ENCODE data around the gene SPON1. TPM values are rescaled to one million over a fixed set of nuclear protein-coding genes. Genes with fewer than 3 reads are reported as not detected.

The SPON1 gene
- total RNA-seq, 1 experiment from 2014 or later, result 46.9 TPM

GRCh38 chr11:13939961-13940906 lies 22.3 kb upstream of the SPON1 start:
- no peak overlapping the region for H3K4me3 ChIP-seq (ENCODE audit: low read depth, low read length)
- CTCF ChIA-PET, result interaction anchor here (0.6 to 1.5 kb wide), 3 partner anchors 11 to 209 kb away, joined by 3 to 4 read pairs (median 3); no protein-coding TSS in a partner anchor

GRCh38 chr11:13940907-13941256 lies 21.6 kb upstream of the SPON1 start:
- Mint-ChIP-seq H3K4me1 (ENCODE audit: low read depth, unreplicated experiment) (peaks cover 8% of the 10 kb centered on the region), H3K27me3 (ENCODE audit: insufficient read depth, unreplicated experiment) (peaks cover 2% of the 10 kb centered on the region), H3K4me3 (ENCODE audit: unreplicated experiment) (no peak overlapping the region), H3K27ac (ENCODE audit: unreplicated experiment) (no peak overlapping the region), H3K36me3 (ENCODE audit: insufficient read depth, unreplicated experiment) (no peaks in the 10 kb centered on the region), H3K9me3 (ENCODE audit: unreplicated experiment) (peaks cover 9% of the 10 kb centered on the region)
- TF ChIP-seq, protein P1, sequence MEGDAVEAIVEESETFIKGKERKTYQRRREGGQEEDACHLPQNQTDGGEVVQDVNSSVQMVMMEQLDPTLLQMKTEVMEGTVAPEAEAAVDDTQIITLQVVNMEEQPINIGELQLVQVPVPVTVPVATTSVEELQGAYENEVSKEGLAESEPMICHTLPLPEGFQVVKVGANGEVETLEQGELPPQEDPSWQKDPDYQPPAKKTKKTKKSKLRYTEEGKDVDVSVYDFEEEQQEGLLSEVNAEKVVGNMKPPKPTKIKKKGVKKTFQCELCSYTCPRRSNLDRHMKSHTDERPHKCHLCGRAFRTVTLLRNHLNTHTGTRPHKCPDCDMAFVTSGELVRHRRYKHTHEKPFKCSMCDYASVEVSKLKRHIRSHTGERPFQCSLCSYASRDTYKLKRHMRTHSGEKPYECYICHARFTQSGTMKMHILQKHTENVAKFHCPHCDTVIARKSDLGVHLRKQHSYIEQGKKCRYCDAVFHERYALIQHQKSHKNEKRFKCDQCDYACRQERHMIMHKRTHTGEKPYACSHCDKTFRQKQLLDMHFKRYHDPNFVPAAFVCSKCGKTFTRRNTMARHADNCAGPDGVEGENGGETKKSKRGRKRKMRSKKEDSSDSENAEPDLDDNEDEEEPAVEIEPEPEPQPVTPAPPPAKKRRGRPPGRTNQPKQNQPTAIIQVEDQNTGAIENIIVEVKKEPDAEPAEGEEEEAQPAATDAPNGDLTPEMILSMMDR (IDR thresholded peaks at IDR 0.05; ENCODE audit: insufficient read depth in 1 of 2, low read depth in 1 of 2, low read length in 1 of 2, severe bottlenecking in 1 of 2, unreplicated experiment in 1 of 2), result no peak
- DNase-seq, result no peak
- no TSS peak for BruUV-seq (replicated peaks)
- H3K4me1 ChIP-seq, result peaks cover 13% of the 10 kb centered on the region
- H3K9me3 ChIP-seq, result no peaks in the 10 kb centered on the region
- ChIA-PET CTCF (interaction anchor here (0.6 kb wide), 1 partner anchor 10 kb away, joined by 3 read pairs; no protein-coding TSS in a partner anchor), POLR2A (no interaction called here)
- H3K27me3 ChIP-seq (replicated peaks; ENCODE audit: control insufficient read depth, insufficient read depth, low read length), result no peaks in the 10 kb centered on the region
- H3K36me3 ChIP-seq (ENCODE audit: control insufficient read depth, insufficient read depth, low read length), result no peaks in the 10 kb centered on the region
- intact Hi-C loops (cut with micrococcal nuclease; ENCODE audit: unreplicated experiment), result no loop called here
- no peak overlapping the region for H3K4me3 ChIP-seq (ENCODE audit: low read depth, low read length)

More at GRCh38 chr11:13939961-13940906, 22.3 kb upstream of the SPON1 start:
- Histone ChIP-seq H3K4me1 (peaks cover 13% of the 10 kb centered on the region), H3K9me3 (no peaks in the 10 kb centered on the region), H3K36me3 (ENCODE audit: control insufficient read depth, insufficient read depth, low read length) (no peaks in the 10 kb centered on the region), H3K27me3 (replicated peaks; ENCODE audit: control insufficient read depth, insufficient read depth, low read length) (no peaks in the 10 kb centered on the region)
- BruUV-seq (replicated peaks), result no TSS peak
- Mint-ChIP-seq H3K4me1 (ENCODE audit: low read depth, unreplicated experiment) (peaks cover 8% of the 10 kb centered on the region), H3K27ac (ENCODE audit: unreplicated experiment) (no peak overlapping the region), H3K9me3 (ENCODE audit: unreplicated experiment) (peaks cover 9% of the 10 kb centered on the region), H3K36me3 (ENCODE audit: insufficient read depth, unreplicated experiment) (no peaks in the 10 kb centered on the region), H3K4me3 (ENCODE audit: unreplicated experiment) (no peak overlapping the region), H3K27me3 (ENCODE audit: insufficient read depth, unreplicated experiment) (peaks cover 2% of the 10 kb centered on the region)
- intact Hi-C loops (cut with micrococcal nuclease; ENCODE audit: unreplicated experiment), result no loop called here
- peak; percentile 29 to 51 for DNase-seq
- TF ChIP-seq, protein P1 (IDR thresholded peaks at IDR 0.05; ENCODE audit: insufficient read depth in 1 of 2, low read depth in 1 of 2, low read length in 1 of 2, severe bottlenecking in 1 of 2, unreplicated experiment in 1 of 2), result no peak
- POLR2A ChIA-PET, result no interaction called here

- H3K4me3 Mint-ChIP-seq (ENCODE audit: unreplicated experiment), result no peak overlapping the region
- Histone ChIP-seq H3K27me3 (replicated peaks; ENCODE audit: control insufficient read depth, insufficient read depth, low read length) (no peaks in the 10 kb centered on the region), H3K9me3 (no peaks in the 10 kb centered on the region), H3K36me3 (ENCODE audit: control insufficient read depth, insufficient read depth, low read length) (no peaks in the 10 kb centered on the region), H3K4me3 (ENCODE audit: low read depth, low read length) (no peak overlapping the region), H3K4me1 (peaks cover 13% of the 10 kb centered on the region)
- H3K27ac Mint-ChIP-seq (ENCODE audit: unreplicated experiment), result no peak overlapping the region
- no peak for DNase-seq
- BruUV-seq (replicated peaks), result no TSS peak
- H3K4me1 Mint-ChIP-seq (ENCODE audit: low read depth, unreplicated experiment), result peaks cover 8% of the 10 kb centered on the region
- POLR2A ChIA-PET, result no interaction called here
- intact Hi-C loops (cut with micrococcal nuclease; ENCODE audit: unreplicated experiment), result no loop called here
- H3K36me3 Mint-ChIP-seq (ENCODE audit: insufficient read depth, unreplicated experiment), result no peaks in the 10 kb centered on the region
- TF ChIP-seq, protein P1 (IDR thresholded peaks at IDR 0.05; ENCODE audit: insufficient read depth in 1 of 2, low read depth in 1 of 2, low read length in 1 of 2, severe bottlenecking in 1 of 2, unreplicated experiment in 1 of 2), result no peak
- peaks cover 9% of the 10 kb centered on the region for H3K9me3 Mint-ChIP-seq (ENCODE audit: unreplicated experiment)
- CTCF ChIA-PET, result no interaction called here
- peaks cover 2% of the 10 kb centered on the region for H3K27me3 Mint-ChIP-seq (ENCODE audit: insufficient read depth, unreplicated experiment)
Observed at GRCh38 chr11:13941775-13942174, 20.7 kb upstream of the SPON1 start.
